ENCODE results near the gene SKIC2. TPM values are rescaled to one million over a fixed set of nuclear protein-coding genes. Genes with fewer than 3 reads are reported as not detected.

SKIC2 gene
- total and polyA plus RNA-seq, 2 donors (not counting 3 experiments of a cell fraction or from before 2014, with no cell fraction given): 52.8 to 76.7 TPM

DNA sequence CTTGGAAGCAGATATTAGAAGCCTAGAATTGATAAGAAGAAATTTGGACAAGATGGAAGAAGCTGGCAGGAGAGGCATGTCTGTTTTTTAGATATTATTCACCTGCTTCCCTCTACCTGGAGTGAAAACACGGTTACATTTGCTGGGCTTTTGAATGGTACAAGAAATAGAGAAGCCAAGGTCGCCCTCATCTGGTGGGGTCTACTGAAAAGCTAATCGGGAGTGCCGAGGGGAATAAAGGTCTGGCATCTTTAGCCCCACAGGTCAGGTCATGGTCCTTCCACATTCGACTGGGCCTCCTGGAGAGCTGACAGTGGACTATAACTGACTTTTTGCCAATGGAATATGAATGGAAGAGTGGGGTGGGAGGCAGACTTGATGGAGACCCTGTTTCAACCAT lies 36.0 kb upstream of the SKIC2 start:
- ChIA-PET POLR2A (no interaction called here), CTCF (interaction anchor here (0.9 to 1.1 kb wide), 3 partner anchors 30 to 92 kb away, joined by 3 to 4 read pairs (median 3); no protein-coding TSS in a partner anchor)
- H3K27ac ChIP-seq (ENCODE audit: insufficient read depth, low read depth, low read length): no peak overlapping the region
- no TSS peak for BruUV-seq (replicated peaks)
- DNase-seq (ENCODE audit: low read depth, low spot score) (no peak), FAIRE-seq (peak; percentile 47)
- no peak for TF ChIP-seq GATA2 (IDR thresholded peaks at IDR 0.05; ENCODE audit: insufficient read depth, insufficient read length, low read depth, low read length)
- no peak for TF ChIP-seq MAX (IDR thresholded peaks at IDR 0.05; ENCODE audit: insufficient read depth, insufficient read length)
- peak in 1 of 2 donors; percentile 5 for TF ChIP-seq CTCF (IDR thresholded peaks at IDR 0.05; ENCODE audit: extremely low read depth in 1 of 2, insufficient read depth in 1 of 2, low read depth in 1 of 2, low read length in 2 of 2)
- H3K4me3 ChIP-seq (replicated peaks in 1 of 3; ENCODE audit: insufficient read depth in 1 of 3, low read depth in 1 of 3, low read length in 3 of 3): no peak overlapping the region
- no peak overlapping the region for H3K9ac ChIP-seq (replicated peaks; ENCODE audit: extremely low read depth, insufficient read depth, low read length)
- H3K27me3 ChIP-seq (ENCODE audit: control insufficient read depth in 2 of 2, insufficient read depth in 2 of 2, low read length in 2 of 2): peaks cover 5 to 8% of the 10 kb centered on the region in 2 experiments
- H2AFZ ChIP-seq (ENCODE audit: low read depth, low read length): no peak overlapping the region
- dilution Hi-C loops (cut with MboI; ENCODE audit: extremely low pct_ligation_motif_present, low sequenced_read_pairs) (no loop called here), intact Hi-C loops (cut with micrococcal nuclease) (no loop called here)
- no peaks in the 10 kb centered on the region for H3K9me3 ChIP-seq (replicated peaks; ENCODE audit: control insufficient read depth, insufficient read depth, low read length)
- no peaks in the 10 kb centered on the region for H3K4me1 ChIP-seq (ENCODE audit: control insufficient read depth, extremely low read depth, insufficient read depth, low read length)
- no peaks in the 10 kb centered on the region for H3K79me2 ChIP-seq (ENCODE audit: control insufficient read depth, insufficient read depth, low read length)
- no peaks in the 10 kb centered on the region for H3K36me3 ChIP-seq (ENCODE audit: control insufficient read depth in 2 of 2, extremely low read depth in 1 of 2, insufficient read depth in 2 of 2, low read length in 2 of 2)
- H3K9me1 ChIP-seq (replicated peaks; ENCODE audit: control insufficient read depth, extremely low read depth, insufficient read depth, low read length): no peaks in the 10 kb centered on the region
- no peak overlapping the region for H3K4me2 ChIP-seq (ENCODE audit: insufficient read depth, low read length)
- no peaks in the 10 kb centered on the region for H4K20me1 ChIP-seq (replicated peaks; ENCODE audit: control insufficient read depth, extremely low read depth, insufficient read depth, low read length)

DNA sequence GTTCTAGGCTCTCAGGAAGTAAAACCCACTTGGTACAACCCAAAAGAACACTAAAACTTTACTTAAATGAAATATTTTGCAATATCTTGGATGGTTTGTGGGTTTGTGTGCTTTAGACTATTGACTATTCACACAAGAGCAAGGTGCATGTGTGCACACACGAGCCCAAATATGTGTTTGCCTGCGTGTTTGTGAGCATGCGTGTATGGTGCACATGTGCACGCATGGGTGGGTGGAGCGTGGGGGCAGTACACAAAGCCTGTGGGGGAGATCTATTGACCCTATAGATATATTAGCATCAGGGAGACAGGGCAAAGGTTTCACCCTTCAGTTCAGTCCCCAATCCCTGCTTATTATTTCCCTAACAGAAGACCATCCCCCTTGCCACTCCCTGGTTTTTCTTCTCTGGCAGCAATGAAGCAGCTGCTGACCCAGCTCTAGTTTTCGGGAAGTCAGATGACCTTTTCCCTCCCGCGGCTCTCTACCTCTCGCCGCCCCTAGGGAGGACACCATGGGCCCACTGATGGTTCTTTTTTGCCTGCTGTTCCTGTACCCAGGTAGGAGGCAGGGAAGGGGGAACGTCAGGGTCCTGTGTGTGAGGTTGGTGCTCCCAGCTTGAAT lies 31.6 kb upstream of the SKIC2 start, which contains the start of gene C2:
Gene C2 (plus strand): TSS at position 476 of the 621 bp plus-strand sequence. CDS start 36 bp downstream, at position 512.
- POLR2A ChIA-PET: no interaction called here
- intact Hi-C loops (cut with micrococcal nuclease): no loop called here
- peaks cover 9 to 13% of the 10 kb centered on the region in 2 experiments for H3K27me3 ChIP-seq (ENCODE audit: control insufficient read depth in 2 of 2, insufficient read depth in 2 of 2, low read length in 2 of 2)

More for the DNA sequence above, 31.6 kb upstream of the SKIC2 start, which contains the start of gene C2:
- Histone ChIP-seq H3K4me1 (ENCODE audit: control insufficient read depth, extremely low read depth, insufficient read depth, low read length) (no peaks in the 10 kb centered on the region), H3K36me3 (ENCODE audit: control insufficient read depth in 2 of 2, extremely low read depth in 1 of 2, insufficient read depth in 2 of 2, low read length in 2 of 2) (no peaks in the 10 kb centered on the region), H3K9me1 (replicated peaks; ENCODE audit: control insufficient read depth, extremely low read depth, insufficient read depth, low read length) (no peaks in the 10 kb centered on the region), H3K9me3 (replicated peaks; ENCODE audit: control insufficient read depth, insufficient read depth, low read length) (no peaks in the 10 kb centered on the region), H2AFZ (ENCODE audit: low read depth, low read length) (no peak within 1 kb of the TSS), H3K79me2 (ENCODE audit: control insufficient read depth, insufficient read depth, low read length) (no peaks in the 10 kb centered on the region), H4K20me1 (replicated peaks; ENCODE audit: control insufficient read depth, extremely low read depth, insufficient read depth, low read length) (no peaks in the 10 kb centered on the region), H3K9ac (replicated peaks; ENCODE audit: extremely low read depth, insufficient read depth, low read length) (no peak within 1 kb of the TSS), H3K4me3 (replicated peaks in 1 of 3; ENCODE audit: insufficient read depth in 1 of 3, low read depth in 1 of 3, low read length in 3 of 3) (no peak within 1 kb of the TSS), H3K27ac (ENCODE audit: insufficient read depth, low read depth, low read length) (no peak within 1 kb of the TSS), H3K4me2 (ENCODE audit: insufficient read depth, low read length) (no peak within 1 kb of the TSS)
- no TSS peak for BruUV-seq (replicated peaks)
- no peak for TF ChIP-seq JUN (IDR thresholded peaks at IDR 0.05; ENCODE audit: borderline replicate concordance, insufficient read depth, insufficient read length, low read depth)
- no peak for TF ChIP-seq GATA2 (IDR thresholded peaks at IDR 0.05; ENCODE audit: insufficient read depth, insufficient read length, low read depth, low read length)
- TF ChIP-seq MYC (IDR thresholded peaks at IDR 0.05; ENCODE audit: low read depth, low read length): no peak
- TF ChIP-seq POLR2AphosphoS5 (IDR thresholded peaks at IDR 0.05; ENCODE audit: insufficient read depth, low read depth, low read length): no peak
- DNase-seq (ENCODE audit: low read depth, low spot score) (no peak), FAIRE-seq (no peak)
- CTCF ChIA-PET: interaction anchor here (1.0 kb wide), 1 partner anchor 25 kb away, joined by 4 read pairs; no protein-coding TSS in a partner anchor
- dilution Hi-C loops (cut with MboI; ENCODE audit: extremely low pct_ligation_motif_present, low sequenced_read_pairs): no loop called here
